Measurements from ENCODE around the gene USP32.

The USP32 gene

GRCh38 chr17:60296177-60296576, 95.8 kb downstream of the USP32 start:
- DNase-seq (ENCODE audit: low read depth): no peak

GRCh38 chr17:60293580-60294335, 98.2 kb downstream of the USP32 start:
- no peak for DNase-seq (ENCODE audit: low read depth)

- no peak for DNase-seq (ENCODE audit: low read depth)
Measured at GRCh38 chr17:60292697-60293096, 99.2 kb downstream of the USP32 start.

- DNase-seq (ENCODE audit: low read depth): no peak
Measured at GRCh38 chr17:60284709-60285108, 107.2 kb downstream of the USP32 start.

GRCh38 chr17:60283816-60284215, 108.1 kb downstream of the USP32 start:
- DNase-seq (ENCODE audit: low read depth): no peak

GRCh38 chr17:60280673-60281072, 111.3 kb downstream of the USP32 start:
- no peak for DNase-seq (ENCODE audit: low read depth)

GRCh38 chr17:60278237-60278636, 113.7 kb downstream of the USP32 start:
- no peak for DNase-seq (ENCODE audit: low read depth)

- no peak for DNase-seq (ENCODE audit: low read depth)
Measured at GRCh38 chr17:60277258-60277657, 114.7 kb downstream of the USP32 start.

GRCh38 chr17:60269417-60269816, 122.5 kb downstream of the USP32 start:
- DNase-seq (ENCODE audit: low read depth): no peak

- DNase-seq (ENCODE audit: low read depth): no peak
Measured at GRCh38 chr17:60260540-60260939, 131.4 kb downstream of the USP32 start.

- DNase-seq (ENCODE audit: low read depth): no peak
Measured at GRCh38 chr17:60258313-60258712, 133.6 kb downstream of the USP32 start.

- DNase-seq (ENCODE audit: low read depth): no peak
Measured at GRCh38 chr17:60256174-60256573, 135.8 kb downstream of the USP32 start.

GRCh38 chr17:60253048-60253447, 138.9 kb downstream of the USP32 start:
- DNase-seq (ENCODE audit: low read depth): no peak

GRCh38 chr17:60252459-60252858, 139.5 kb downstream of the USP32 start:
- no peak for DNase-seq (ENCODE audit: low read depth)

GRCh38 chr17:60249290-60249826, 142.6 kb downstream of the USP32 start:
- DNase-seq (ENCODE audit: low read depth): no peak

GRCh38 chr17:60248618-60249289, 143.2 kb downstream of the USP32 start:
- DNase-seq (ENCODE audit: low read depth): no peak

GRCh38 chr17:60247836-60248461, 144.0 kb downstream of the USP32 start:
- no peak for DNase-seq (ENCODE audit: low read depth)

GRCh38 chr17:60244656-60245055, 147.3 kb downstream of the USP32 start:
- no peak for DNase-seq (ENCODE audit: low read depth)

GRCh38 chr17:60240290-60240689, 151.6 kb downstream of the USP32 start:
- no peak for DNase-seq (ENCODE audit: low read depth)

GRCh38 chr17:60231691-60232090, 160.2 kb downstream of the USP32 start:
- no peak for DNase-seq (ENCODE audit: low read depth)

- no peak for DNase-seq (ENCODE audit: low read depth)
Measured at GRCh38 chr17:60231234-60231633, 160.7 kb downstream of the USP32 start.

GRCh38 chr17:60230358-60230757, 161.6 kb downstream of the USP32 start:
- no peak for DNase-seq (ENCODE audit: low read depth)

Measured in activated T-helper 1 cell treated with Interleukin-2 at 50 U/mL for 16 hours (primary cell).